K562 (cell line): ENCODE measurements around the gene CNFN. TPM values are rescaled to one million over a fixed set of nuclear protein-coding genes. Genes with fewer than 3 reads are reported as not detected.

ENCODE experiments used
- ATAC-seq: fragments of 200-7000 bp; cut with Tn5 transposase; 3 replicates; pipeline ENCODE4 v1.9.1; 2020; ENCODE audit warnings: moderate library complexity
- BruUV-seq: library from RNA; stranded (reverse); fragments of 400-500 nt; replicated peaks from 2 replicates; lab custom pipeline; 2021; lab: Mats Ljungman, UMichigan
- CTCF ChIA-PET: fragments of 300-600 bp; formaldehyde crosslinking; extraction: SDS; loops from one replicate; lab custom pipeline; 2021; ENCODE audit warnings: low intra/inter-chr PET ratio; lab: Yijun Ruan, JAX
- POLR2A ChIA-PET: fragments of 300-600, 350-650 bp; sonication (Branson Sonifier 250); formaldehyde crosslinking; extraction: SDS; loops from one replicate; lab custom pipeline; 2021; ENCODE audit warnings: antibody characterized with exemption, inconsistent platforms; lab: Yijun Ruan, JAX
- DNase-seq, 4 experiments: peaks; one replicate each; pipeline versions ENCODE4 v3.0.0 to v3.0.0-alpha.2; 2011 to 2018; ENCODE audit warnings: low spot score in 3 of 4, mixed read lengths in 3 of 4; ENCODE audit errors: extremely low read depth in 1 of 4
- FAIRE-seq: peaks from 2 replicates; lab custom pipeline; 2011; peaks lifted over from hg19 to GRCh38; lab: Jason Lieb, UNC
- H2AFZ ChIP-seq: 2 replicates; pipeline ENCODE4 v1.6.0; 2011; ENCODE audit warnings: low read depth, low read length, control low read depth, inconsistent platforms
- H3K27ac ChIP-seq: fragments of 200-600 bp; 3 replicates; pipeline ENCODE4 v1.8.0; 2011; ENCODE audit warnings: low read depth, mild to moderate bottlenecking, control low read depth, inconsistent platforms, low read length, moderate library complexity, mixed read lengths; ENCODE audit errors: extremely low read depth
- H3K27me3 ChIP-seq, 2 experiments: fragments of 300-600 bp in 1 of 2; 2 replicates in 1 of 2; 3 replicates in 1 of 2; pipeline versions ENCODE4 v1.6.0 to v1.8.0; 2011; ENCODE audit warnings: inconsistent platforms in 2 of 2, low read length in 2 of 2, mild to moderate bottlenecking in 1 of 2, mixed read lengths in 1 of 2, moderate library complexity in 1 of 2; ENCODE audit not compliant: control insufficient read depth in 2 of 2, insufficient read depth in 2 of 2
- H3K36me3 ChIP-seq: fragments of 300-600 bp; 3 replicates; pipeline ENCODE4 v1.8.0; 2011; ENCODE audit warnings: mild to moderate bottlenecking, low read length, inconsistent platforms; ENCODE audit not compliant: control insufficient read depth, insufficient read depth
- H3K4me1 ChIP-seq, 2 experiments: fragments of 200-600 bp in 1 of 2; replicated peaks in 1 of 2; 2 replicates in 1 of 2; 3 replicates in 1 of 2; pipeline versions ENCODE4 v1.5.1 to v1.8.0; 2011; ENCODE audit warnings: inconsistent platforms in 2 of 2, low read length in 2 of 2, mild to moderate bottlenecking in 1 of 2, mixed read lengths in 1 of 2, moderate library complexity in 1 of 2; ENCODE audit not compliant: control insufficient read depth in 2 of 2, insufficient read depth in 2 of 2
- H3K4me2 ChIP-seq: 2 replicates; pipeline ENCODE4 v1.6.1; 2011; ENCODE audit warnings: low read length, control low read depth, inconsistent platforms, mixed read lengths; ENCODE audit not compliant: insufficient read depth
- H3K4me3 ChIP-seq: fragments of 200-600 bp; sonication (generic), shearing (Covaris generic); 2 replicates; pipeline ENCODE4 v1.5.1; 2016; ENCODE audit warnings: control low read depth, inconsistent platforms
- H3K79me2 ChIP-seq: fragments of 200-600 bp; 3 replicates; pipeline ENCODE4 v1.8.0; 2011; ENCODE audit warnings: low read length, inconsistent platforms; ENCODE audit not compliant: control insufficient read depth, insufficient read depth
- H3K9ac ChIP-seq, 2 experiments: 2 replicates each; pipeline versions ENCODE4 v1.6.0 to v1.6.1; 2011; ENCODE audit warnings: low read depth in 2 of 2, low read length in 2 of 2, control low read depth in 1 of 2, inconsistent platforms in 1 of 2, mild to moderate bottlenecking in 1 of 2, mixed read lengths in 1 of 2; ENCODE audit not compliant: insufficient read depth in 1 of 2
- H3K9me1 ChIP-seq: one replicate; pipeline ENCODE4 v1.6.0; 2011; ENCODE audit warnings: inconsistent platforms, mild to moderate bottlenecking, low read length, moderate library complexity; ENCODE audit not compliant: control insufficient read depth, insufficient read depth
- H3K9me3 ChIP-seq: replicated peaks from 2 replicates; pipeline ENCODE4 v1.5.1; 2011; ENCODE audit warnings: low read depth, low read length, inconsistent platforms; ENCODE audit not compliant: control insufficient read depth, insufficient read depth
- H4K20me1 ChIP-seq: replicated peaks from 2 replicates; pipeline ENCODE4 v1.6.1; 2011; ENCODE audit warnings: low read length, inconsistent platforms, mixed read lengths; ENCODE audit not compliant: control insufficient read depth, insufficient read depth
- CEBPB ChIP-seq: fragments of 450-650 bp; IDR thresholded peaks from 2 replicates; pipeline ENCODE4 v1.6.1; 2016; ENCODE audit warnings: missing genetic modification characterization, missing compliant biosample characterization
- CEBPG ChIP-seq, 3 experiments: fragments of 200-800 bp in 1 of 3; sonication (Bioruptor generic) in 1 of 3; sonication (generic) in 1 of 3; formaldehyde crosslinking in 1 of 3; IDR thresholded peaks in 2 of 3; conservative IDR thresholded peaks in 1 of 3; 2 replicates each; pipeline versions ENCODE4 v1.6.1 to v1.8.0; 2016 to 2022; ENCODE audit warnings: missing compliant biosample characterization in 2 of 3, missing genetic modification characterization in 2 of 3, mild to moderate bottlenecking in 1 of 3, missing genetic modification reagents in 1 of 3
- CXXC5 ChIP-seq: fragments of 250-450 bp; sonication (Bioruptor Pico); IDR thresholded peaks from 2 replicates; pipeline ENCODE4 v1.8.0; 2022; ENCODE audit warnings: inconsistent platforms, mild to moderate bottlenecking, moderate library complexity
- WGBS: fragments of 100-300 bp; shearing (Covaris generic); methylation state at CpG from one replicate; pipeline ENCODE4 v1.1.6; 2016; ENCODE audit warnings: low coverage, mixed read lengths; ENCODE audit not compliant: insufficient coverage; ENCODE audit errors: missing lambda C conversion rate; 5-methylcytosine and 5-hydroxymethylcytosine counted together
- in situ Hi-C: fragments of 300-500 bp; cut with MboI; formaldehyde crosslinking; loops from 4 replicates; pipeline ENCODE4 v1.15.0; 2018; ENCODE audit warnings: inconsistent platforms, mixed read lengths
- intact Hi-C: fragments of 100-400 bp; cut with micrococcal nuclease; formaldehyde crosslinking; loops from 2 replicates; pipeline ENCODE4 v1.14.2; 2022
- polyA plus RNA-seq, 8 experiments: library from polyadenylated mRNA; depleted of rRNA in 4 of 8; stranded (reverse) in 5 of 8; unstranded in 3 of 8; fragments of >200 nt; fragmentation: Nextera tagmentation in 2 of 8; fragmentation: Illumina TruSeq in 1 of 8; extraction: Ambion mirVana in 2 of 8; extraction: Trizol in 1 of 8; gene quantifications; 2 replicates each; pipeline versions ENCODE4 v1.2.1 to v1.2.3, GENCODE V29; 2011 to 2014; ENCODE audit warnings: inconsistent platforms in 1 of 8, missing spikeins in 1 of 8
- total RNA-seq, 7 experiments: library from RNA; depleted of rRNA in 6 of 7; stranded (reverse); fragments of >200 nt in 6 of 7; fragmentation: Illumina TruSeq in 2 of 7; extraction: Trizol in 2 of 7; gene quantifications; 2 replicates each; pipeline versions ENCODE4 v1.2.1 to v1.2.3, GENCODE V29; 2011 to 2021; ENCODE audit warnings: low replicate concordance in 1 of 7
- TF ChIP-seq, protein P1 (sequence below), 2 experiments: fragments of 450-650 bp in 1 of 2; sonication (generic) in 1 of 2; formaldehyde crosslinking in 1 of 2; IDR thresholded peaks in 1 of 2; conservative IDR thresholded peaks in 1 of 2; 2 replicates each; pipeline versions ENCODE4 v1.6.1 to v1.8.1; 2016 to 2023; ENCODE audit warnings: mild to moderate bottlenecking in 2 of 2, moderate library complexity in 2 of 2, inconsistent platforms in 1 of 2, missing genetic modification reagents in 1 of 2

The CNFN gene
- total and polyA plus RNA-seq, 9 of the 15 experiments (the other 6 are each of a cell fraction or from before 2014, with no cell fraction given): 0.18 to 0.52 (median 0.27) TPM; not detected in 5

DNA sequence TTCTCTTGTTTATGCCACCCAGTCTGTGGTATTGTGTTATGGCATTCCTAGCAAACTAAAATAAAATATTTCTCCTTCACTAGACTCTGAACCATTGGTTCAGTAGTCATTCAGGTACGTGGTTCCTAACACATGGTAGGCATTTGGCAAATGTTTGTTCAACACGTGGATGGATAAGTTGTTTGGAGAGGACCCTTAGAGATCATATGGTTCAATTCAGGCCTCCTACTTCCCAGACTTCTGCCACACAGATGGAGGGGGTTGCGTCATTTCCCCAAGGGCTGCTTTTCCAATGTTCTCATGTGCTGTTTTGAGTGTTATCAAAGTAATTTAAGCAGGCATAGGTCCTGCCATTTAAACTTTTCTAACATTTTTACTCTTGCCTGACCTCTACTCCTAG, 45.9 kb upstream of the CNFN start:
- no TSS peak for BruUV-seq
- Histone ChIP-seq H3K4me1 (peaks cover 0 to 9% of the 10 kb centered on the region in 2 experiments; a peak in 3 of 5 replicates), H3K79me2 (no peaks in the 10 kb centered on the region), H3K4me3 (no peak overlapping the region), H3K36me3 (no peaks in the 10 kb centered on the region), H3K9me1 (no peaks in the 10 kb centered on the region), H3K9me3 (no peaks in the 10 kb centered on the region), H2AFZ (no peak overlapping the region), H4K20me1 (no peaks in the 10 kb centered on the region), H3K9ac (no peak overlapping the region), H3K27me3 (no peaks in the 10 kb centered on the region; a peak in 1 of 5 replicates), H3K4me2 (no peak overlapping the region), H3K27ac (no peak overlapping the region)
- intact Hi-C loops (loop anchor here (10.0 kb wide), 1 partner anchor 111 kb away; the partner anchor contains the start of gene MEGF8), in situ Hi-C loops (no loop called here)
- TF ChIP-seq, protein P1, sequence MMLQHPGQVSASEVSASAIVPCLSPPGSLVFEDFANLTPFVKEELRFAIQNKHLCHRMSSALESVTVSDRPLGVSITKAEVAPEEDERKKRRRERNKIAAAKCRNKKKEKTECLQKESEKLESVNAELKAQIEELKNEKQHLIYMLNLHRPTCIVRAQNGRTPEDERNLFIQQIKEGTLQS (IDR thresholded peaks at IDR 0.05): peak; percentile 43; the same call in 1 of the 2 replicates
- TF ChIP-seq, protein P1 (CRISPR knock-in tag; conservative IDR thresholded peaks at IDR 0.05): no peak
- TF ChIP-seq CEBPG (CRISPR knock-in tag; IDR thresholded peaks at IDR 0.05) (no peak), CEBPG (tag; conservative IDR thresholded peaks at IDR 0.05 in 1 of 2, IDR thresholded peaks at IDR 0.05 in 1 of 2) (peak; percentile 49 to 61; a peak in 3 of 4 replicates), CEBPB (peak; percentile 46; the same call in 1 of the 2 replicates), CXXC5 (CRISPR knock-in tag) (no peak)
- ATAC-seq: no peak
- WGBS: 27% methylated on average over 3 of the region's 3 CpGs
- no peak for DNase-seq
- no peak for FAIRE-seq
- CTCF ChIA-PET: interaction anchor here (0.7 to 1.4 kb wide), 2 partner anchors 16 to 328 kb away, joined by 3 read pairs; no protein-coding TSS in a partner anchor
- POLR2A ChIA-PET: no interaction called here
